ENCODE data around the gene RPS8.

Gene RPS8

DNA sequence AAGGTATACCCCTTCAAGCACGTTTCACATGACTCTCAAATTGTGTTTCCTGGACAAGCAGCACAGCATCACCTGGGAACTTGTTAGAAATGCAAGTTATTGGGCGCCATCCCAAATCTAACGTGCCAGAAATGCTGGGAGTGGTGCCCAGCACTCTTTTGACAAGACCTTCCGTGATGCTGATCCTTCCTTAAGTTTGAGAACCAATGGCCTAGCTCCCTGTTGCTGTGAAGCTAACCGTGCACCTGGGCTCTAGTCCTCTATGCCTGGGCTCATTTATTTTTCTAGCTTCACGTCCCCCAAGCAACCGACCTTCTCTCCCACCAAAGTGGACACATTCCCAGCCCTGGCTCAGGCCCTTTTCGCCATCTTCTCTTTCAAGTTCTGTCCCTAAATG, 8.4 kb downstream of the RPS8 start:
- peaks cover 2% of the 10 kb centered on the region for H3K79me2 ChIP-seq (ENCODE audit: low read length)
- peaks cover 27% of the 10 kb centered on the region for H3K4me1 ChIP-seq (ENCODE audit: low read length)
- H3K36me3 ChIP-seq (replicated peaks; ENCODE audit: low read depth, low read length) = peaks cover 16% of the 10 kb centered on the region
- no peaks in the 10 kb centered on the region for H3K27me3 ChIP-seq (ENCODE audit: low read depth, low read length)
- H3K9me3 ChIP-seq (ENCODE audit: insufficient read depth, low read length) = no peaks in the 10 kb centered on the region
- H3K9ac ChIP-seq (ENCODE audit: low read length) = peak overlapping the region; percentile 73
- H3K4me3 ChIP-seq (ENCODE audit: low read length) = peak overlapping the region; percentile 84
- TF ChIP-seq EZH2phosphoT487 (IDR thresholded peaks at IDR 0.05; ENCODE audit: low read depth) = no peak
- peak overlapping the region; percentile 46; the same call in 1 of the 2 replicates for H2AFZ ChIP-seq (ENCODE audit: low read depth, low read length)
- H3K27ac ChIP-seq (ENCODE audit: low read length) = peak overlapping the region; percentile 64
- H4K20me1 ChIP-seq (ENCODE audit: insufficient read depth, low read length) = peaks cover 3% of the 10 kb centered on the region
- peak overlapping the region; percentile 88 for H3K4me2 ChIP-seq (ENCODE audit: low read length)

DNA sequence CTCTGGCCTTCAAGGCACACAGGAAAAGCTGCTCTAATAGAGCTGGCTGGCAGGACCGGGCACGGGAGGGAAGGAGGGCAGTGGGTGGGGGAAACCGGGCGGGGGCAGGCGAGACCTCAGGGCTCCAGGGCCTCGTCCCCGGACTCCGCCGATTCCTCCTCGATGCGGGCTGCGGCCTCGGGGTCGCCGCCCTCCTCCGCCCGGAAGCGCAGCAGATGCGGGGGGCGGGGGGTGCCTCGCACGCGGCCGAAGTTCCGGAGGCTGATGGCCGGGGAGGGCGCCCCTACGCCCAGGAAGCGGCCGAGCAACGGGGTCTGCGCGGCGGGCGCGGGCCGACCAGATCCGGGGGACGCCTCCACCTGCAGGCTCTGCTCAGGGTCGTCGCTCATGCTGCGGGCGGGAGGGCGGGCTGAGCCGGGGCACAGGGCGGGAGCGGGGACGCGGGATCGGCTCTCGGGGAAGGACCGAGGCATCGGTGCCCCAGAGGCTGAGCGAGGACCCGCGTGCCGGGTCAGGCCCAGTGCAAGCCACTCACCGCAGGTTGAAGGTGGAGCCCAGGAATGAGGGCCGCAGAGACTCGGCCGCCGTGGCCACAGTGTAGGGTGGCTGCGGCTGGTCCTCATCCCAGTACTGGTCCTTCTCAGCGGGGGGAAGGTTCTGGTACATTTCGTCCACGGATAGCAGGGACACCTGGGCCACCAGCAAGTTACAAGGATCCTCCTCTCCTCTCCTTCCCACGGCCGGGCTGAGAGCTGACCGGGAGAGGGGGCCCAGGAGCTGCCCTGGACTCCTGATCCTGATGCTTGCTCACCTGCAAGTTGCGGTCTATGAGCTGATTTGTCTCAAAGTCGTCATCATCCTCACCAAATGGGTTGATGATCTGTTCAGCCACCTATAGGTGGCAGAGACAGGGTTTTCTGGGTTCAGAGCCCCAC, 9.0 kb downstream of the RPS8 start:
- peak overlapping the region; percentile 84 for H3K4me3 ChIP-seq (ENCODE audit: low read length)
- peak overlapping the region; percentile 46; the same call in 1 of the 2 replicates for H2AFZ ChIP-seq (ENCODE audit: low read depth, low read length)

DNA sequence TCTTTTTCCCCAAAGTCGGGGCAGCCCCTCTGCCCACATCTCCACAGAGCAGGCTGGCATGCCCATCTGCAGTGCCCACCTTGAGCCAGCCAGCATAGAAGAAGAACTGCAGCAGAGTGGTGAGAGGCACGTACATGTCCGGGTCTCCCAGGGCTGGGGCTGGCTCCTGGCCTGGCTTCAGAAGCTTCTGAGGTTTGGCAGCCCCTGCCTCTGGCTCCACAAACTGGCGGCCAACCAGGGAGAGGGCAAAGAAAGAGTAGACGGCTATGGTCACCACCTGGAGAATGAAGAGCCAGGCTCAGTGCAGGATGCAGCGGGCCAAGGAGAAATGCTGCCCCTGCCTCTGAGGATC, 9.7 kb downstream of the RPS8 start:
- H3K9me3 ChIP-seq (ENCODE audit: insufficient read depth, low read length) = no peaks in the 10 kb centered on the region
- peaks cover 12% of the 10 kb centered on the region for H3K36me3 ChIP-seq (replicated peaks; ENCODE audit: low read depth, low read length)
- TF ChIP-seq, protein P1, sequence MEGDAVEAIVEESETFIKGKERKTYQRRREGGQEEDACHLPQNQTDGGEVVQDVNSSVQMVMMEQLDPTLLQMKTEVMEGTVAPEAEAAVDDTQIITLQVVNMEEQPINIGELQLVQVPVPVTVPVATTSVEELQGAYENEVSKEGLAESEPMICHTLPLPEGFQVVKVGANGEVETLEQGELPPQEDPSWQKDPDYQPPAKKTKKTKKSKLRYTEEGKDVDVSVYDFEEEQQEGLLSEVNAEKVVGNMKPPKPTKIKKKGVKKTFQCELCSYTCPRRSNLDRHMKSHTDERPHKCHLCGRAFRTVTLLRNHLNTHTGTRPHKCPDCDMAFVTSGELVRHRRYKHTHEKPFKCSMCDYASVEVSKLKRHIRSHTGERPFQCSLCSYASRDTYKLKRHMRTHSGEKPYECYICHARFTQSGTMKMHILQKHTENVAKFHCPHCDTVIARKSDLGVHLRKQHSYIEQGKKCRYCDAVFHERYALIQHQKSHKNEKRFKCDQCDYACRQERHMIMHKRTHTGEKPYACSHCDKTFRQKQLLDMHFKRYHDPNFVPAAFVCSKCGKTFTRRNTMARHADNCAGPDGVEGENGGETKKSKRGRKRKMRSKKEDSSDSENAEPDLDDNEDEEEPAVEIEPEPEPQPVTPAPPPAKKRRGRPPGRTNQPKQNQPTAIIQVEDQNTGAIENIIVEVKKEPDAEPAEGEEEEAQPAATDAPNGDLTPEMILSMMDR (IDR thresholded peaks at IDR 0.05; ENCODE audit: low read depth, low read length) = no peak; the same call in none of the 2 replicates
- no peak for TF ChIP-seq EZH2phosphoT487 (IDR thresholded peaks at IDR 0.05; ENCODE audit: low read depth)
- H4K20me1 ChIP-seq (ENCODE audit: insufficient read depth, low read length) = no peaks in the 10 kb centered on the region
- H3K79me2 ChIP-seq (ENCODE audit: low read length) = no peaks in the 10 kb centered on the region
- H3K27me3 ChIP-seq (ENCODE audit: low read depth, low read length) = no peaks in the 10 kb centered on the region
- H3K4me1 ChIP-seq (ENCODE audit: low read length) = peaks cover 27% of the 10 kb centered on the region
- peak overlapping the region; percentile 88 for H3K4me2 ChIP-seq (ENCODE audit: low read length)
- H2AFZ ChIP-seq (ENCODE audit: low read depth, low read length) = no peak overlapping the region; the same call in 1 of the 2 replicates
- peak overlapping the region; percentile 84 for H3K4me3 ChIP-seq (ENCODE audit: low read length)
- H3K9ac ChIP-seq (ENCODE audit: low read length) = peak overlapping the region; percentile 73; the same call in 1 of the 2 replicates
- peak overlapping the region; percentile 42; the same call in 1 of the 2 replicates for H3K27ac ChIP-seq (ENCODE audit: low read length)

More for the DNA sequence above, 9.0 kb downstream of the RPS8 start:
- Histone ChIP-seq H3K36me3 (replicated peaks; ENCODE audit: low read depth, low read length) (peaks cover 12% of the 10 kb centered on the region), H3K27me3 (ENCODE audit: low read depth, low read length) (no peaks in the 10 kb centered on the region), H3K9me3 (ENCODE audit: insufficient read depth, low read length) (no peaks in the 10 kb centered on the region), H3K9ac (ENCODE audit: low read length) (peak overlapping the region; percentile 73), H3K79me2 (ENCODE audit: low read length) (no peaks in the 10 kb centered on the region), H3K4me2 (ENCODE audit: low read length) (peak overlapping the region; percentile 88), H4K20me1 (ENCODE audit: insufficient read depth, low read length) (no peaks in the 10 kb centered on the region), H3K4me1 (ENCODE audit: low read length) (peaks cover 27% of the 10 kb centered on the region), H3K27ac (ENCODE audit: low read length) (peak overlapping the region; percentile 64)
- TF ChIP-seq, protein P1 (IDR thresholded peaks at IDR 0.05; ENCODE audit: low read depth, low read length) = peak; percentile 42
- no peak for TF ChIP-seq EZH2phosphoT487 (IDR thresholded peaks at IDR 0.05; ENCODE audit: low read depth)

DNA sequence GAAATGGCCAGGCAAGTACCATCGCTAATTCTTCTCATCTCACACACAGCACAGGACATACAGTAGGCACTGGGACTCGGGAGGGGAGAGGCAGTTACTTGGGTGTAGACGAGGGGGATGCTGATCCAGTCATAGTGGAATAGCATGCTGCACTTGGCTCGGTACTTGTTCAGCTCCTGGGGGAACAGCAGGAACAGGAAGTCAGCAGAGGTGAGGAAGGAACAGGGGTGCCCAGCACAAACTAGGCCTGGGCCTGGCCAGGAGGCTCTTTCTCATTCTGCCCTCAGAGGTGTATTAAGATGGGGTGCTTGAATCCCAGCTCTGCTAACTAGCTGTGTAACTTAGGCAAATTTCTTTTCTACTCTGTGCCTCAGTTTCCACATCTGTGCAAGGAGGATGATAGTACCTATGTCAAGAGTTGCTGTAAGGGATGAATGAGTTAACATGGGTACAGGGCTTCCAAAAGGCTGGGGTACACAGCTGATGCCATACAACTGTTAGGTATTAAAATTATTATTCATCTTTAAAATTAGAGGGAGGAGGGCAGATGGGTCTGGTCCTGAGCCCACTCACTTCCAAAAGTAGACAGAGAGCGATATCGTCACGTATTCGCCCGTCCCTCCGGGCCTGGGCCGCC, 10.3 kb downstream of the RPS8 start:
- TF ChIP-seq EZH2phosphoT487 (IDR thresholded peaks at IDR 0.05; ENCODE audit: low read depth) = no peak
- TF ChIP-seq, protein P1 (IDR thresholded peaks at IDR 0.05; ENCODE audit: low read depth, low read length) = no peak
- Histone ChIP-seq H3K4me1 (ENCODE audit: low read length) (peaks cover 27% of the 10 kb centered on the region), H3K4me2 (ENCODE audit: low read length) (peak overlapping the region; percentile 88), H3K27me3 (ENCODE audit: low read depth, low read length) (no peaks in the 10 kb centered on the region), H4K20me1 (ENCODE audit: insufficient read depth, low read length) (no peaks in the 10 kb centered on the region), H3K9me3 (ENCODE audit: insufficient read depth, low read length) (no peaks in the 10 kb centered on the region), H3K36me3 (replicated peaks; ENCODE audit: low read depth, low read length) (peaks cover 12% of the 10 kb centered on the region), H3K27ac (ENCODE audit: low read length) (0 out of 2 replicates have a peak overlapping the region, but pooled peaks have one; percentile 8), H3K4me3 (ENCODE audit: low read length) (peak overlapping the region; percentile 84), H3K9ac (ENCODE audit: low read length) (peak overlapping the region; percentile 73), H3K79me2 (ENCODE audit: low read length) (no peaks in the 10 kb centered on the region), H2AFZ (ENCODE audit: low read depth, low read length) (peak overlapping the region; percentile 63; the same call in 1 of the 2 replicates)
